ENCODE results near the gene C1QB.

The C1QB gene, protein sequence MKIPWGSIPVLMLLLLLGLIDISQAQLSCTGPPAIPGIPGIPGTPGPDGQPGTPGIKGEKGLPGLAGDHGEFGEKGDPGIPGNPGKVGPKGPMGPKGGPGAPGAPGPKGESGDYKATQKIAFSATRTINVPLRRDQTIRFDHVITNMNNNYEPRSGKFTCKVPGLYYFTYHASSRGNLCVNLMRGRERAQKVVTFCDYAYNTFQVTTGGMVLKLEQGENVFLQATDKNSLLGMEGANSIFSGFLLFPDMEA

GRCh38 chr1:22652881-22653316 lies at the start of gene C1QB:
C1QB (plus strand) TSS chr1:22653236; CDS start chr1:22659463, 6,227 bp downstream.
- no peak for DNase-seq

DNA sequence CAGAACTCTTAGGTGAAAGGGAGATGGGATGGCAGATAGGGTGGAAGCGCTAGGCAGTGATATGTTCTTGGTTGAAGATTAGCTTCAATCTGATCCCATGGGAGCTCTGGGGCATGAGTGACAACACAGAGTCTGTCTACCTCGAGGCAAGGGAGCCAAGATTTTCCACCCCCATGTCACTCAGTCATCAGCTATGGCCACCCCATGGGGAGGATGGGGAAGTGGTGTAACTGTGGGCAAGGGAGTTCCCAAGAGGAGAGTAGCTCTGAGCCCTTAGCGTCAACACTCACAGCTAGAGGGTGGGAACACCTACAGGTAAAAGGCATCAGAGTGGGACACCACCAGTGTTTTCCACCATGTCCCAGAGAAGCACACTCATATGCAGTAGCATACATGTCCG lies 46.9 kb upstream of the C1QB start:
- DNase-seq: no peak

DNA sequence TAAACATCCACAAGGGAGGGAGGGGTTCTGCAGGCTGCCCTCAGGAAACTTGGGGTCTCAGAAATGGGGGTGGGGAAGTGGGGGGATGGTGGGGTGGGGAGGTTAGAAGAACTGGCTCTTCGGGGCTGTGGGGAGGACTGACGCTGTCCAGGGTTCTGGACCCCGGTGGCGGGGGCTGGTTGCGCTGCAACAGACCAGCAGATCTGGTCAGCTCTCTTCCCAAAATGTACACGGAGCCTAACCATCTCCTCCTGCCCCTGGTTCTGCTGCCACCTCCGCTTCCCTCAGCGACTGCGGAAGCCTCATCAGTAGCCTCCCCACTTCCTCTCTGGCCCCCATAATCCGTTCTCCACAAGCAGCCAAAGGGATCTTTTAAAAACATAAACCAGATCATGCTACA lies 45.9 kb upstream of the C1QB start:
- no peak for DNase-seq

DNA sequence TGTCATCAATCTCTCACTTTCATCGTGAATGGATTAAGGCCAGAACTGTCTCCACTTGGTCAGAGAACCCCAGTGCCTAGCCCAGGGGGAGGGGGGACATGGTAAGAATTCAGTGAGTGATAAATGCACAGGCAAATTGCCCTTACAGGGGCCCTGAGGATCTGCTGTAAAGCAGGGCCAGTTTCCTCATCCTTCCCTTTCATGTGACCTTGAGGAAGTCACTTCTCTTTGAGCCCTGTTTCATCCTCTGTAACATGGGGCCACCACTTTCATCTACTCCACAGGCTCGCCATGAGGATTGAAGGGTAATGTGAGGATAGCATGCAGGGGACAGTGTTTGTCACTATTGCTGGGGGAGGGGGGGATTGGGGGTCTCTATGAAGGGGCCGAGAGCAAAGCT lies 44.7 kb upstream of the C1QB start:
- DNase-seq: no peak

DNA sequence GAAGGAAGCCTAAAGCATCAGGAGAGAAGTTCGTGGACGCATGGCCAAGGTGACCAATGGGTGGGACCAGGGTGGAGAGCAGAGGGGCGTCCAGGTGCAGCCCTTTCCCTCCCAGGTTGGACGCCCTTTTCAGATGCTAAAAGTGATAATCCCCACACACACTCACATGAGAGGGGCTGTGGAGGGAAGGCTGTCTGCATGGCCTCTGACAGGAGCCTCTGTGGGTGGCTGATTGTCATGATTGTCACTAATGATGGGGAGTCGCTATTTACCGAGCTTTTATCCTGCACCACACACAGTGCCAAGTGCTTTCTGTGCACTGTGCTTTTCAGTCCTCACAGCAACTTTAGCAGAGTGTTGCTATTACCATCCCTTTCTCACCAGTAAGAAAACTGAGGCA lies 43.7 kb upstream of the C1QB start:
- no peak for DNase-seq

GRCh38 chr1:22611530-22611947 lies 41.5 kb upstream of the C1QB start:
- no peak for DNase-seq

GRCh38 chr1:22612671-22613571 lies 40.1 kb upstream of the C1QB start:
- DNase-seq: no peak

DNA sequence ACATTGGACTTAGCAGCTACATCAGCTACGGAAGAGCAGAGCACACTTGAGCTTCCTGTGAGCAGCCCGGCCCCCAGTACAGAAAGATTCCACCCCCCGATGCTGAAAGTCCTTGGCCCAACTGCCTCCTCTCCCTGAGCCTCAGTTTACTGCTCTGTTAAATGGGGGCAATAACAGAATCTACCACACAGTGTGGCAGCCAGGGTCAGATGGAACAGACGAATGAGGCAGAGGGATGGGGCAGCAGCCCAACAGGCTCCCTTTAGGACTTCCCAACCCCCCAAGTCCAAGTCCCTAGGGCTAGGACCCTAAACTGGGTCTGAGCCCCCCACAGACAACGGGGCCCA lies 39.5 kb upstream of the C1QB start:
- DNase-seq: no peak

- DNase-seq: no peak
These were observed 39.1 kb upstream of the C1QB start for GRCh38 chr1:22613951-22614350.

- DNase-seq: no peak
These were observed 37.1 kb upstream of the C1QB start for GRCh38 chr1:22615886-22616285.

- no peak for DNase-seq
These were observed 36.5 kb upstream of the C1QB start for GRCh38 chr1:22616571-22616970.

GRCh38 chr1:22618056-22618455 lies 35.0 kb upstream of the C1QB start:
- DNase-seq: no peak

DNA sequence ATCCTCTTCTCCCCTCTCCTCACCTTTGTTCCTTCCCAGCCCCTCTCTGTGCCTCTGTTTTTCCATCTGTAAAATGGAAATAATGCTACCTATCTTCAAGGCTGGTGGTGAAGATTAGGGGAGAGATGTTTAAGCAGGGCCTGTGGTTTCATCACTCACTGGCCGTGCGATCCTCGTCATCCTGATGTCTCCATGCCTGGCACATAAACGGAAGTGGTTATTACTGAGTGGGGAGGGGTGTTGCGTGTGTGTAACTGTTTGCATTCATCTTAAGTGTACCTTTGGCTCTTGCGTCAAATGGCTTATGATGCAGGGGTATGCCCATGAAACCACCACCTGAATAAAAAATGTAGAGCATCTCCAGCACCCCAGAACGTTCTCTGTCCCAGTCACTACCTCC lies 33.8 kb upstream of the C1QB start:
- no peak for DNase-seq

- no peak for DNase-seq
These were observed 33.2 kb upstream of the C1QB start for GRCh38 chr1:22619798-22620197.

- no peak for DNase-seq
These were observed 31.3 kb upstream of the C1QB start for GRCh38 chr1:22621761-22622160.

DNA sequence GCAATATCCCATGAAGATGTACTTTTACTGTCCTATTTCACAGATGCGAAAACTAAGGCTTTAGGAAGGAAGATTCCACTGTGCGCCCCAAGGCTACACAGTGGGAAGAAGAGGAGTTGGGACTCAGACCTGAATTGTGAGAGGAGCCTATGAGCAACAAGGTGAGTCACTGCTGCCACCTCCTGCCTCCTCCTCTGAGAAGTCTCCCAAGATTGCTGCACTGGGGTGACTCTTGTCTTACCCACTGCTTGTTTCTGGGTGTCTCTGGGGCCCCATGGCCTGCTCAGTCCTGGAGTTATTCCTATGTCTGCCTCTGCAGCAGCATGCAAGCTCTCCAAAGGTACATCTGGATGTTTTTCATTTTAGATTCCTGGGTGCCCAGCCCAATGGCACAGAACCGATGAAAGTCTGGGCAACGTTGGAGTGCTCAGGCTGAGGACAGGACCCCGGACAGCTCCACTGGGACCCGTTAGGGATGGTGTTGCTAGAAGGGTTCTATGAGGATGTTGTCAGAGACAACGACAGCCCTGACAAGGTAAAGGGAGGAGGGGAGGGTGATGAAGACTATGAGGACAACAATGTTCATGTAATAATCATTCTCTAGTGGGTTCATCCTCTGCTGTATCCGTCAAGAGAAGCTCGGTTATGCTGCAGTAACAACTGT lies 27.6 kb upstream of the C1QB start:
- DNase-seq: no peak

DNA sequence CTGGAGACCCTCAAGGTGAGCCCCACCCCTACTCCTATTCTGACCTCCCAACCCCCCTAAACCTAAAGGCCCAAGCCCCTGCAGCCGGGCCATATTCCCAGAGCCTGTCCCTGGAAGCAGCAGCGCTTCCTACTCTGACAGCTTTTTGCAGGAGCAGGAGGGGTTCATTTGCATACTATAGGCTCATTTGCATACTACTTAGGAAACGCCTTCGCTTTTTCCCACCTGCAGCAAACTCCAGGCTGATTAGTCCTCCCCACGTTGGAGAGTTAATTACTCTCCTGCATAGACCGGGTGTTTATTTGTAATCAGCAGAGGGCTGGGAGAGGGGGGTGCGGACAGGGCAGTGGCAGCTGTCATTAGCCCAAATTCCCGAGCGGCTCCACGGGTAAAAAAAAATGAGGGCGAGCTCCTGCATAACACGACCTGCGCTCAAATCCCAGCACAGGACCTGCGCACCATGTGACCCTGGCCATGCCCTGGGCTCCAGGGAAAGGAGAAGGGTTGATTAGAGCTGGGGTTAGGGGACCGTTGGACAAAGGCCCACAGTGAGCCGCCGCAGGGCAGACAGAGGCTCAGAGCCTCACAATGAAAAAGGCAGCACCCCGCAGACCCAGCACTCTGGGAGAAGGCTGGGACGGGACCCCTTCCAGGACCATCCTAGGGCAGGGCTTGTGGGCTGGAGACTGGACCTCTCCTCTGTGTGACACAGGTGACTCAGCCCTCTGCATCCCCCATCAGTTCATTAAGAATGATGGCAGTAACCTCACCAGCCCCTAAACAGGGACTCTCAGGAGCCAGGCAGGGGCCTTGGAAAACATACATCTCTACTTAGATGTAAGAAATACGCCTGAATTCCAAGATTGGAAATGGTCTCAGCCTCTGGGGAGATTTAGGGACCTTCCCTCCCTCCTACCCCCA lies 26.5 kb upstream of the C1QB start:
- no peak for DNase-seq

- no peak for DNase-seq
These were observed 25.7 kb upstream of the C1QB start for GRCh38 chr1:22627331-22627730.

DNA sequence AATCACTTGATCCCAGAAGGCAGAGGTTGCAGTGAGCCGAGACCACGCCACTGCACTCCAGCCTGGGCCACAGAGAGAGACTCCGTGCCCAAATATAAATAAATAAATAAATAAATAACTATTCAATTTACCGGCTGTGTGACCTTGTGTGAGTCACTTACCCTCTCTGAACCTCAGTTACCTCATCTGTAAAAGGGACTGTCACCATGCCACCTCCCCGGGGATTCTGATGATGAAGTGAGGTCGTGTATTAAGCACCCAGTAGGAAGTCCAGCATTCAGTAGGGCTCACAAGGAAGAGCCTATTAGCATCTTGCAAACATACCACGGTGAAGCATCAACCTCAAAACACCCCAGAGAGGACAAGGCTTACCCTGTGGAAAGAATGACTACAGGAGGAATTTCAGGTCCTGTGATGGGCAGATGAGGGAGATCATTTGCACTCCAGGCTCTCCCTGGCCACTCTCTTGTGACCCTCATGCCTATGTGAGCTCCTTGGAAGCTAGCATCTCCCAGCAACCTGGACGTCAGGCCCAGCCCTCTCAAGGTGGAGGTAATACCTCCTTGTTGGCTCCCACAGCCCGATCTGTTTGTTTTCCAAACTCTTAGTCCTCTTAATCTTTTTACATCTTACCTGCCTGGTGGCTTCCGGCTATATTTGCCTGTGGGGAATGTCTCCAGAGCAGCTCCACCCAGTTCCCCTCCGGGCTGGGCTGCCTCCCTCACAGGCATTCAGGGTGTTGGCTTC lies 24.2 kb upstream of the C1QB start:
- no peak for DNase-seq

DNA sequence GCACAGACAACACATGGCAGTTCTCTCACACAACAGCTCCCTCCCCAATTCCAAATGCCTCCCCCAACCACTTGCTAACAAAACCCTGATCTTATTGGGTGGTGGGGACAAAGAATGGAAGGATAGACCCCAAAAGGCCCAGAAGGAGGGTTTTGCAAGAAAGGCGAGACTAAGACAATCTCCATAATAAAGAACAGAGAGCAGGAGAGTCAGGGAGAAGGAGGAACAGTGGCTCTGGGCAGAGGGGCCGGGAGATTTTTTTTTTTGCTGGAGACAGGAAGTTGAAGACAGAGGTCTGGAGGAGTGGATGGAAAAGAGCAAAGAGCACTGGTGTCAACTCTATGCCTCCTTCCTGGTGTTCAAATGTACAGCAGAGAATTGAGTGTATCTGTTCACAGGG lies 23.1 kb upstream of the C1QB start:
- no peak for DNase-seq

DNA sequence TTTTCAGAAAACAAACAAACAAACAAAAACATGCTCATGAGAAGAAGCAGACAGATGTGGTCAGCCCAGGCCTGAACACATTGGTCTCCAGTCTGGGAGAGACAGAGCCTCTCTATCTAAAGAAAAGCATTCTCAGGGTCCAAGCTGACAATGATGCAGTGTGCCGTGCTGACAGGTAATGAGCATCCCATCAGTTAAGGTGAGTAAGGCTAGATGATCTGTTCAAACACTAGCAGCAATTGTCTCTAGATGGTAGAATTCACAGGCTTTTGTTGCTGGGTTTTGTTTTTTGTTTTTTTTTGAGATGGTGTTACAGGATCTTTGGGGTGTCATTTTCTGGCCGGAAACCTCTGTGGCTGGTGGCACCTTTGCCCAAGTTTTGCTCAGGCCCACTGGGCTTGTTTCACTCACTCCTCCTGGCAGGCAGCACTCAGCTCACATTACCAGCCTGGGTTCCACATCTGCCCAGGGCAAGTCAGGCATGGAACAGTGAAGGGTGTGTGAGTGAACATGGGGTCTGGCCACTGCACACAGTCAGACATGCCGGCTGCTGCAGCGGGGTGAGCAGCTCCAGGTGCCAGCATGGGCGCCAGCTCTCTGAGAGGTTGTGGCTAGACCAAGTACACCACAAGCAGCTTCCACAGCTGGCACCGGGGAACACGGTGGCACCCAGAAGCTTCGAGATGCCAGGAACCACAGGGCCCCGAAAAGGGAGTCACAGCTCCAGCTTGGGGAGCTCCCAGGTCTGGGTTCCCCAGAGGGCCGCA lies 19.2 kb upstream of the C1QB start:
- DNase-seq: no peak
